Skeletal muscle cell (primary cell): ENCODE measurements around the gene TMEM132D.

Experiments used
- DNase-seq: peaks from one replicate; pipeline ENCODE4 v3.0.0-alpha.2; 2010; ENCODE audit warnings: low read depth
- H3K4me3 ChIP-seq: 2 replicates; pipeline ENCODE4 v1.5.1; 2011; ENCODE audit warnings: low read depth, mild to moderate bottlenecking, control low read depth, low read length, moderate library complexity

TMEM132D gene

GRCh38 chr12:129109174-129110001, 794.4 kb downstream of the TMEM132D start:
- no peak for DNase-seq
- no peak overlapping the region for H3K4me3 ChIP-seq

GRCh38 chr12:129106772-129107171, 797.1 kb downstream of the TMEM132D start:
- no peak for DNase-seq
- no peak overlapping the region for H3K4me3 ChIP-seq

- no peak for DNase-seq
- H3K4me3 ChIP-seq = no peak overlapping the region
These were observed 800.6 kb downstream of the TMEM132D start for GRCh38 chr12:129103231-129103630.

- DNase-seq = no peak
- H3K4me3 ChIP-seq = no peak overlapping the region
These were observed 801.6 kb downstream of the TMEM132D start for GRCh38 chr12:129102233-129102632.

- no peak for DNase-seq
- no peak overlapping the region for H3K4me3 ChIP-seq
These were observed 802.0 kb downstream of the TMEM132D start for GRCh38 chr12:129101816-129102215.

GRCh38 chr12:129101404-129101803, 802.4 kb downstream of the TMEM132D start:
- no peak for DNase-seq
- no peak overlapping the region for H3K4me3 ChIP-seq

GRCh38 chr12:129097451-129097850, 806.4 kb downstream of the TMEM132D start:
- DNase-seq = no peak
- H3K4me3 ChIP-seq = no peak overlapping the region

- no peak overlapping the region for H3K4me3 ChIP-seq
- no peak for DNase-seq
These were observed 806.9 kb downstream of the TMEM132D start for GRCh38 chr12:129096968-129097367.

- H3K4me3 ChIP-seq = no peak overlapping the region
- no peak for DNase-seq
These were observed 807.6 kb downstream of the TMEM132D start for GRCh38 chr12:129096184-129096583.

- DNase-seq = no peak
These were observed 814.2 kb downstream of the TMEM132D start for GRCh38 chr12:129089576-129089975.

GRCh38 chr12:129084875-129085826, 818.7 kb downstream of the TMEM132D start:
- no peak for DNase-seq
- H3K4me3 ChIP-seq = no peak overlapping the region

More at GRCh38 chr12:129089576-129089975, 814.2 kb downstream of the TMEM132D start:
- no peak overlapping the region for H3K4me3 ChIP-seq

- no peak for DNase-seq
- H3K4me3 ChIP-seq = no peak overlapping the region
These were observed 820.5 kb downstream of the TMEM132D start for GRCh38 chr12:129083121-129083840.

- no peak overlapping the region for H3K4me3 ChIP-seq
These were observed 821.4 kb downstream of the TMEM132D start for GRCh38 chr12:129082441-129082840.

GRCh38 chr12:129081755-129082250, 822.0 kb downstream of the TMEM132D start:
- no peak for DNase-seq
- no peak overlapping the region for H3K4me3 ChIP-seq

More at GRCh38 chr12:129082441-129082840, 821.4 kb downstream of the TMEM132D start:
- no peak for DNase-seq

- no peak for DNase-seq
- H3K4me3 ChIP-seq = no peak overlapping the region
These were observed 823.0 kb downstream of the TMEM132D start for GRCh38 chr12:129080821-129081220.

GRCh38 chr12:129080391-129080790, 823.4 kb downstream of the TMEM132D start:
- no peak for DNase-seq
- no peak overlapping the region for H3K4me3 ChIP-seq

- H3K4me3 ChIP-seq = no peak overlapping the region
- DNase-seq = no peak
These were observed 824.1 kb downstream of the TMEM132D start for GRCh38 chr12:129079719-129080118.

- H3K4me3 ChIP-seq = no peak overlapping the region
- DNase-seq = no peak
These were observed 827.1 kb downstream of the TMEM132D start for GRCh38 chr12:129076441-129077320.
